ENCODE data around the gene ABLIM2. TPM values are rescaled to one million over a fixed set of nuclear protein-coding genes. Genes with fewer than 3 reads are reported as not detected.
A peak's percentile ranks its signal among the peaks of the same experiment; 100 is the strongest.

The ABLIM2 gene
- total RNA-seq, 2 donors from 2014 or later = 6.0 to 20.8 TPM

- 0 to 1% methylated on average over 4 to 40 of the region's 96 CpGs for WGBS, 2 donors
- TF ChIP-seq POLR2A (IDR thresholded peaks at IDR 0.05) = peak; percentile 74 to 78 (median 76)
- TF ChIP-seq CTCF (IDR thresholded peaks at IDR 0.05) = no peak
- intact Hi-C loops (cut with DNase I) = no loop called here
Observed at GRCh38 chr4:7939377-7940108, 219.1 kb downstream of the ABLIM2 start, which contains the start of gene AFAP1. Gene AFAP1 (minus strand): TSS chr4:7939861. CDS start chr4:7872078, 67,783 bp downstream.

GRCh38 chr4:7938609-7939376 lies 219.8 kb downstream of the ABLIM2 start:
- H3K4me3 ChIP-seq = peak overlapping the region; percentile 84 to 85
- H3K27me3 ChIP-seq = no peaks in the 10 kb centered on the region
- no peaks in the 10 kb centered on the region for H3K36me3 ChIP-seq (replicated peaks in 1 of 2; ENCODE audit: insufficient read depth in 1 of 2, low read depth in 2 of 2)
- H3K27ac ChIP-seq = peak overlapping the region; percentile 80 to 89 (median 88)
- peak in 1 of 3 donors; percentile 12 for TF ChIP-seq POLR2A (IDR thresholded peaks at IDR 0.05)
- TF ChIP-seq CTCF (IDR thresholded peaks at IDR 0.05) = no peak
- ATAC-seq (peak; percentile 44), DNase-seq (peak; percentile 28 to 51 (median 38))
- intact Hi-C loops (cut with DNase I) = no loop called here
- WGBS, 2 donors = 0 to 1% methylated on average over 5 to 70 of the region's 75 CpGs
- peaks cover 24% of the 10 kb centered on the region for H3K4me1 ChIP-seq
- no peaks in the 10 kb centered on the region for H3K9me3 ChIP-seq

More at GRCh38 chr4:7939377-7940108, 219.1 kb downstream of the ABLIM2 start, which contains the start of gene AFAP1:
- H3K4me1 ChIP-seq = peaks cover 26% of the 10 kb centered on the region
- H3K9me3 ChIP-seq = no peaks in the 10 kb centered on the region
- no peaks in the 10 kb centered on the region for H3K27me3 ChIP-seq
- H3K4me3 ChIP-seq = peak within 1 kb of the TSS; percentile 84 to 85
- ATAC-seq = peak; percentile 96
- H3K27ac ChIP-seq = peak within 1 kb of the TSS; percentile 80 to 89 (median 88)
- DNase-seq = peak; percentile 86 to 92 (median 90)
- no peaks in the 10 kb centered on the region for H3K36me3 ChIP-seq (replicated peaks in 1 of 2; ENCODE audit: insufficient read depth in 1 of 2, low read depth in 2 of 2)

GRCh38 chr4:7938266-7938608 lies 220.4 kb downstream of the ABLIM2 start:
- no peaks in the 10 kb centered on the region for H3K27me3 ChIP-seq
- peak overlapping the region in 2 of 4 donors; percentile 87 to 89 for H3K27ac ChIP-seq
- no peak overlapping the region for H3K4me3 ChIP-seq
- H3K9me3 ChIP-seq = no peaks in the 10 kb centered on the region
- no peak for TF ChIP-seq POLR2A (IDR thresholded peaks at IDR 0.05)
- TF ChIP-seq CTCF (IDR thresholded peaks at IDR 0.05) = no peak
- WGBS, 2 donors = 26 to 31% methylated on average over 5 to 6 of the region's 6 CpGs
- DNase-seq (no peak), ATAC-seq (no peak)
- H3K36me3 ChIP-seq (replicated peaks in 1 of 2; ENCODE audit: insufficient read depth in 1 of 2, low read depth in 2 of 2) = no peaks in the 10 kb centered on the region
- peaks cover 24% of the 10 kb centered on the region for H3K4me1 ChIP-seq
- intact Hi-C loops (cut with DNase I) = no loop called here

- Histone ChIP-seq H3K9me3 (no peaks in the 10 kb centered on the region), H3K4me3 (no peak overlapping the region), H3K4me1 (peaks cover 24% of the 10 kb centered on the region), H3K36me3 (replicated peaks in 1 of 2; ENCODE audit: insufficient read depth in 1 of 2, low read depth in 2 of 2) (no peaks in the 10 kb centered on the region), H3K27ac (no peak overlapping the region), H3K27me3 (no peaks in the 10 kb centered on the region)
- no peak for ATAC-seq
- intact Hi-C loops (cut with DNase I) = no loop called here
- TF ChIP-seq CTCF (IDR thresholded peaks at IDR 0.05) (no peak), POLR2A (IDR thresholded peaks at IDR 0.05) (no peak)
- DNase-seq = no peak
- WGBS, 2 donors = 82 to 86% methylated on average over 2 of the region's 2 CpGs
Observed at GRCh38 chr4:7937006-7937405, 221.6 kb downstream of the ABLIM2 start.

All from body of pancreas (tissue), 4 donors.